Measurements from ENCODE around the gene FAP.

- TF ChIP-seq POLR2A (IDR thresholded peaks at IDR 0.05; ENCODE audit: low read length), result no peak
- TF ChIP-seq HOXA7 (CRISPR knock-in tag; IDR thresholded peaks at IDR 0.05), result no peak
- TF ChIP-seq, protein P1, sequence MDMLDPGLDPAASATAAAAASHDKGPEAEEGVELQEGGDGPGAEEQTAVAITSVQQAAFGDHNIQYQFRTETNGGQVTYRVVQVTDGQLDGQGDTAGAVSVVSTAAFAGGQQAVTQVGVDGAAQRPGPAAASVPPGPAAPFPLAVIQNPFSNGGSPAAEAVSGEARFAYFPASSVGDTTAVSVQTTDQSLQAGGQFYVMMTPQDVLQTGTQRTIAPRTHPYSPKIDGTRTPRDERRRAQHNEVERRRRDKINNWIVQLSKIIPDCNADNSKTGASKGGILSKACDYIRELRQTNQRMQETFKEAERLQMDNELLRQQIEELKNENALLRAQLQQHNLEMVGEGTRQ (IDR thresholded peaks at IDR 0.05), result no peak
- TF ChIP-seq CTCF (IDR thresholded peaks at IDR 0.05), result no peak
- no peak for TF ChIP-seq HOXB5 (CRISPR knock-in tag; IDR thresholded peaks at IDR 0.05)
- TF ChIP-seq, protein P2, sequence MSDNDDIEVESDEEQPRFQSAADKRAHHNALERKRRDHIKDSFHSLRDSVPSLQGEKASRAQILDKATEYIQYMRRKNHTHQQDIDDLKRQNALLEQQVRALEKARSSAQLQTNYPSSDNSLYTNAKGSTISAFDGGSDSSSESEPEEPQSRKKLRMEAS (IDR thresholded peaks at IDR 0.05), result no peak
- TF ChIP-seq HOXB13 (CRISPR knock-in tag; IDR thresholded peaks at IDR 0.05; ENCODE audit: low read depth), result no peak
- no peak for TF ChIP-seq JUN (IDR thresholded peaks at IDR 0.05)
- TF ChIP-seq REST (IDR thresholded peaks at IDR 0.05), result no peak
- no peak for TF ChIP-seq POLR2AphosphoS2 (conservative IDR thresholded peaks at IDR 0.05; ENCODE audit: low read length)
- no peak for TF ChIP-seq CHD2 (IDR thresholded peaks at IDR 0.05; ENCODE audit: low read length, partially characterized antibody)
These were observed 45.0 kb downstream of the FAP start for GRCh38 chr2:162198239-162198638.

Data from A549 (cell line).